Stomach (tissue), 9 donors: ENCODE measurements around the gene HS2ST1. TPM values are rescaled to one million over a fixed set of nuclear protein-coding genes. Genes with fewer than 3 reads are reported as not detected.
"Not testable (repeated sequence)": the region's sequence is repeated elsewhere in the genome, so short reads cannot be mapped to it uniquely, and the experiment has no call there.

Experiments used
- DNase-seq, 2 donors: peaks; one replicate each; pipeline versions ENCODE4 v3.0.0 to v3.0.0-alpha.2; 2013 to 2019
- H3K27ac ChIP-seq, 5 donors: fragments of 200-600 bp in 4 of 5; sonication (generic) in 4 of 5; one replicate each; pipeline ENCODE4 v1.5.1; 2013 to 2019; ENCODE audit warnings: mild to moderate bottlenecking in 1 of 5, moderate library complexity in 1 of 5
- H3K27me3 ChIP-seq, 3 donors: fragments of 200-600 bp; sonication (generic); one replicate each; pipeline ENCODE4 v1.5.1; 2017 to 2019; ENCODE audit warnings: mixed run types in 1 of 3
- H3K36me3 ChIP-seq, 4 donors: fragments of 200-600 bp; sonication (generic); 1 replicate in 3 of 4; 2 replicates in 1 of 4; pipeline ENCODE4 v1.5.1; 2016 to 2019
- H3K4me1 ChIP-seq, 4 donors: fragments of 200-600 bp; sonication (generic); one replicate each; pipeline ENCODE4 v1.5.1; 2016 to 2019
- H3K4me3 ChIP-seq, 4 donors: fragments of 200-600 bp; sonication (generic) in 3 of 4; one replicate each; pipeline ENCODE4 v1.5.1; 2016 to 2019; ENCODE audit warnings: mild to moderate bottlenecking in 1 of 4
- H3K9me3 ChIP-seq, 4 donors: fragments of 200-600 bp; sonication (generic); one replicate each; pipeline ENCODE4 v1.5.1; 2016 to 2019
- CTCF ChIP-seq, 7 experiments: fragments of 450-650 bp in 4 of 7; fragments of 200-600 bp in 3 of 7; sonication (generic) in 3 of 7; IDR thresholded peaks; one replicate each; pipeline ENCODE4 v1.5.1; 2016 to 2019; ENCODE audit warnings: antibody characterized with exemption in 7 of 7, control low read depth in 2 of 7, mild to moderate bottlenecking in 1 of 7
- EP300 ChIP-seq: sonication (generic); formaldehyde crosslinking; IDR thresholded peaks from one replicate; pipeline ENCODE4 v1.6.1; 2017; ENCODE audit warnings: antibody characterized with exemption
- POLR2A ChIP-seq, 4 donors: fragments of 450-650 bp; IDR thresholded peaks; one replicate each; pipeline ENCODE4 v1.6.1; 2016; ENCODE audit warnings: antibody characterized with exemption in 4 of 4, control low read depth in 2 of 4, mild to moderate bottlenecking in 1 of 4, moderate library complexity in 1 of 4
- POLR2AphosphoS5 ChIP-seq, 3 donors: sonication (generic); formaldehyde crosslinking; IDR thresholded peaks; one replicate each; pipeline ENCODE4 v1.6.1; 2016; ENCODE audit warnings: antibody characterized with exemption in 3 of 3
- WGBS, 5 donors: extraction: QIAGEN DNeasy Blood & Tissue Kit in 3 of 5; methylation state at CpG; one replicate each; pipeline versions ENCODE4 v1.1.5 to v1.1.7; 2013 to 2018; 5-methylcytosine and 5-hydroxymethylcytosine counted together
- intact Hi-C: fragments of 100-400 bp; cut with DNase I; formaldehyde crosslinking; loops from one replicate; pipeline ENCODE4 v1.15.1; 2023; ENCODE audit warnings: low total_unique reads
- polyA plus RNA-seq, 3 donors: library from polyadenylated mRNA; stranded (reverse); fragments of 200-250 nt; gene quantifications; one replicate each; pipeline ENCODE4 v1.2.3, GENCODE V29; 2013
- total RNA-seq, 5 donors: library from RNA; depleted of rRNA; stranded (reverse); fragments of >200 nt; gene quantifications; one replicate each; pipeline versions ENCODE4 v1.1.0 to v1.2.3, GENCODE V29; 2014 to 2016
- donor health status: healthy with polysubstance abuse.
- donor health status: Bipolar disorder and iron deficiency.
- donor health status: healthy.

HS2ST1 gene
- total and polyA plus RNA-seq, 8 donors = 1.8 to 29.0 (median 5.1) TPM

- intact Hi-C loops = no loop called here
- H3K27me3 ChIP-seq = no peaks in the 10 kb centered on the region
- DNase-seq = no peak
- H3K4me3 ChIP-seq = no peak overlapping the region
- H3K27ac ChIP-seq = no peak overlapping the region
- TF ChIP-seq POLR2AphosphoS5 (IDR thresholded peaks at IDR 0.05) = no peak
- TF ChIP-seq CTCF (IDR thresholded peaks at IDR 0.05) = no peak
- no peak for TF ChIP-seq EP300
- no peak for TF ChIP-seq POLR2A (IDR thresholded peaks at IDR 0.05)
- no peaks in the 10 kb centered on the region for H3K4me1 ChIP-seq
- 93 to 99% (median 98%) methylated on average over 5 of the region's 5 CpGs for WGBS, 5 donors
- peaks cover 0 to 9% (median 5%) of the 10 kb centered on the region in 4 donors for H3K36me3 ChIP-seq
- no peaks in the 10 kb centered on the region for H3K9me3 ChIP-seq
These were observed 26.8 kb upstream of the HS2ST1 start for GRCh38 chr1:86887479-86888162.

- TF ChIP-seq EP300 (no peak), CTCF (IDR thresholded peaks at IDR 0.05) (no peak), POLR2A (IDR thresholded peaks at IDR 0.05) (no peak), POLR2AphosphoS5 (IDR thresholded peaks at IDR 0.05) (no peak)
- no peaks in the 10 kb centered on the region for H3K9me3 ChIP-seq
- H3K27me3 ChIP-seq = no peaks in the 10 kb centered on the region
- H3K4me1 ChIP-seq = no peaks in the 10 kb centered on the region
- no peak for DNase-seq
- intact Hi-C loops = no loop called here
- no peak overlapping the region for H3K4me3 ChIP-seq
- 95 to 98% (median 98%) methylated on average over 5 of the region's 5 CpGs for whole genome bisulfite sequencing, 5 donors
- H3K27ac ChIP-seq = no peak overlapping the region
- H3K36me3 ChIP-seq = peaks cover 0 to 9% (median 5%) of the 10 kb centered on the region in 4 donors
These were observed 26.1 kb upstream of the HS2ST1 start for GRCh38 chr1:86888327-86888726.

- intact Hi-C loops, H3K4me1 ChIP-seq: not testable (repeated sequence)
These were observed 15.0 kb upstream of the HS2ST1 start for GRCh38 chr1:86899401-86899800.

GRCh38 chr1:86905875-86906274 lies 8.6 kb upstream of the HS2ST1 start:
- Histone ChIP-seq H3K27ac (no peak overlapping the region), H3K36me3 (peaks cover 0 to 55% (median 23%) of the 10 kb centered on the region in 4 donors), H3K27me3 (no peaks in the 10 kb centered on the region), H3K4me3 (no peak overlapping the region), H3K9me3 (no peaks in the 10 kb centered on the region), H3K4me1 (peaks cover 6 to 55% (median 27%) of the 10 kb centered on the region in 4 donors)
- no peak for TF ChIP-seq POLR2A (IDR thresholded peaks at IDR 0.05)
- TF ChIP-seq POLR2AphosphoS5 (IDR thresholded peaks at IDR 0.05) = no peak
- no peak for TF ChIP-seq EP300
- TF ChIP-seq CTCF (IDR thresholded peaks at IDR 0.05) = no peak
- intact Hi-C loops = no loop called here
- 0 to 93% (median 51%) methylated on average over 1 of the region's 1 CpG for WGBS, 5 donors
- DNase-seq = no peak

More at GRCh38 chr1:86899401-86899800, 15.0 kb upstream of the HS2ST1 start:
- H3K9me3 ChIP-seq, H3K4me3 ChIP-seq, H3K27ac ChIP-seq, H3K27me3 ChIP-seq, DNase-seq: not testable (repeated sequence)
- peaks cover 3 to 40% (median 34%) of the 10 kb centered on the region in 4 donors for H3K36me3 ChIP-seq
- 94 to 100% (median 97%) methylated on average over 5 to 23 of the region's 33 CpGs; no CpG with 5 or more reads in 1 of the 5 donors for WGBS, 5 donors

- WGBS, 5 donors = 24 to 39% (median 32%) methylated on average over 2 of the region's 2 CpGs
- Histone ChIP-seq H3K9me3 (no peaks in the 10 kb centered on the region), H3K27ac (no peak overlapping the region), H3K36me3 (peaks cover 0 to 50% (median 19%) of the 10 kb centered on the region in 4 donors), H3K4me1 (peaks cover 8 to 61% (median 31%) of the 10 kb centered on the region in 4 donors), H3K27me3 (no peaks in the 10 kb centered on the region), H3K4me3 (no peak overlapping the region)
- no peak for TF ChIP-seq CTCF (IDR thresholded peaks at IDR 0.05)
- TF ChIP-seq EP300 = no peak
- no peak for TF ChIP-seq POLR2A (IDR thresholded peaks at IDR 0.05)
- TF ChIP-seq POLR2AphosphoS5 (IDR thresholded peaks at IDR 0.05) = no peak
- DNase-seq = peak in 1 of 2 donors; percentile 13
- intact Hi-C loops = no loop called here
These were observed 8.0 kb upstream of the HS2ST1 start for GRCh38 chr1:86906419-86906818.
